A673 (cell line): Measurements from ENCODE around the gene PRMT7. TPM values are rescaled to one million over a fixed set of nuclear protein-coding genes. Genes with fewer than 3 reads are reported as not detected.

Experiments used
- BruUV-seq: library from RNA; stranded (reverse); fragments of 400-500 nt; replicated peaks from 2 replicates; lab custom pipeline; 2021; lab: Mats Ljungman, UMichigan
- CTCF ChIA-PET: fragments of 300-600 bp; sonication (Branson Sonifier 250); formaldehyde crosslinking; loops from one replicate; lab custom pipeline; 2022; ENCODE audit warnings: antibody characterized with exemption; lab: Charles Lee
- POLR2A ChIA-PET: fragments of 300-600 bp; sonication (Branson Sonifier 250); formaldehyde crosslinking; loops from one replicate; lab custom pipeline; 2022; ENCODE audit warnings: antibody characterized with exemption; ENCODE audit not compliant: low non-redundant PET; lab: Charles Lee
- DNase-seq: peaks from one replicate; pipeline ENCODE4 v3.0.0-alpha.2; 2015; ENCODE audit warnings: low spot score
- H3K27ac ChIP-seq: fragments of 200-600 bp; sonication (generic); 2 replicates; pipeline ENCODE4 v1.5.1; 2016; ENCODE audit warnings: mixed run types, low read depth, mild to moderate bottlenecking, mixed read lengths, antibody characterized with exemption, low read length; ENCODE audit not compliant: poor library complexity, severe bottlenecking
- H3K27me3 ChIP-seq: fragments of 200-600 bp; sonication (generic); replicated peaks from 2 replicates; pipeline ENCODE4 v1.6.1; 2017; ENCODE audit warnings: mixed run types, low read depth, mild to moderate bottlenecking, mixed read lengths, antibody characterized with exemption, low read length; ENCODE audit not compliant: insufficient read depth, poor library complexity
- H3K36me3 ChIP-seq: fragments of 200-600 bp; sonication (generic); 2 replicates; pipeline ENCODE4 v1.6.1; 2016; ENCODE audit warnings: mixed run types, mild to moderate bottlenecking, mixed read lengths, antibody characterized with exemption, low read length; ENCODE audit not compliant: insufficient read depth, poor library complexity, severe bottlenecking
- H3K4me1 ChIP-seq: fragments of 200-600 bp; sonication (generic); 2 replicates; pipeline ENCODE4 v1.6.1; 2017; ENCODE audit warnings: mixed run types, mild to moderate bottlenecking, mixed read lengths, antibody characterized with exemption, low read length; ENCODE audit not compliant: insufficient read depth, poor library complexity, severe bottlenecking
- H3K4me3 ChIP-seq: fragments of 200-600 bp; sonication (generic); 2 replicates; pipeline ENCODE4 v1.5.1; 2016; ENCODE audit warnings: low read depth, mixed run types, mild to moderate bottlenecking, mixed read lengths, low read length; ENCODE audit not compliant: poor library complexity, severe bottlenecking
- H3K9me3 ChIP-seq: fragments of 200-600 bp; sonication (generic); 2 replicates; pipeline ENCODE4 v1.6.1; 2016; ENCODE audit warnings: mixed run types, low read depth, mild to moderate bottlenecking, mixed read lengths, antibody characterized with exemption, low read length; ENCODE audit not compliant: poor library complexity, severe bottlenecking
- CTCF ChIP-seq: fragments of 300-800, 200-600 bp; sonication (generic); conservative IDR thresholded peaks from 2 replicates; pipeline ENCODE4 v1.5.1; 2017; ENCODE audit warnings: low read depth, mild to moderate bottlenecking, antibody characterized with exemption, low read length, moderate library complexity, mixed read lengths
- EZH2 ChIP-seq: fragments of 200-600 bp; sonication (generic); IDR thresholded peaks from 2 replicates; pipeline ENCODE4 v1.6.1; 2017; ENCODE audit warnings: borderline replicate concordance, low read depth, mild to moderate bottlenecking, mixed read lengths, antibody characterized with exemption, low read length; ENCODE audit not compliant: poor library complexity, severe bottlenecking
- intact Hi-C: fragments of 100-400 bp; cut with micrococcal nuclease; formaldehyde crosslinking; loops from one replicate; pipeline ENCODE4 v1.10.0; 2022; ENCODE audit not compliant: unreplicated experiment
- total RNA-seq: library from RNA; stranded (reverse); gene quantifications from 2 replicates; pipeline ENCODE4 v1.2.3, GENCODE V29; 2021

Gene PRMT7
- total RNA-seq, 1 experiment from 2014 or later: 66.2 TPM

GRCh38 chr16:68298312-68298711 lies 12.5 kb upstream of the PRMT7 start:
- POLR2A ChIA-PET: no interaction called here
- Histone ChIP-seq H3K36me3 (peaks cover 72% of the 10 kb centered on the region), H3K27ac (peak overlapping the region; percentile 64), H3K4me3 (no peak overlapping the region), H3K9me3 (no peaks in the 10 kb centered on the region), H3K4me1 (peaks cover 31% of the 10 kb centered on the region), H3K27me3 (no peaks in the 10 kb centered on the region)
- TF ChIP-seq CTCF (no peak), EZH2 (no peak)
- CTCF ChIA-PET: no interaction called here
- intact Hi-C loops: no loop called here
- BruUV-seq: no TSS peak
- no peak for DNase-seq

GRCh38 chr16:68298907-68299561 lies 11.8 kb upstream of the PRMT7 start:
- peak overlapping the region; percentile 64 for H3K27ac ChIP-seq
- BruUV-seq: no TSS peak
- no peaks in the 10 kb centered on the region for H3K27me3 ChIP-seq
- no peaks in the 10 kb centered on the region for H3K9me3 ChIP-seq
- ChIA-PET POLR2A (interaction anchor here (0.6 kb wide), 1 partner anchor 12 kb away, joined by 4 read pairs; the partner anchor contains the start of genes PRMT7 and SLC7A6OS), CTCF (interaction anchor here (1.2 to 1.5 kb wide), 2 partner anchors 12 to 35 kb away, joined by 3 to 4 read pairs; partner anchors contain the start of genes PRMT7, SLC7A6 and SLC7A6OS)
- TF ChIP-seq EZH2: no peak
- TF ChIP-seq CTCF: no peak
- peak overlapping the region; percentile 7 for H3K4me3 ChIP-seq
- peaks cover 31% of the 10 kb centered on the region for H3K4me1 ChIP-seq
- DNase-seq: peak; percentile 94
- peaks cover 79% of the 10 kb centered on the region for H3K36me3 ChIP-seq
- intact Hi-C loops: no loop called here

GRCh38 chr16:68299571-68300453 lies 11.0 kb upstream of the PRMT7 start:
- peaks cover 31% of the 10 kb centered on the region for H3K4me1 ChIP-seq
- H3K4me3 ChIP-seq: peak overlapping the region; percentile 7
- peak overlapping the region; percentile 64 for H3K27ac ChIP-seq
- no peak for TF ChIP-seq CTCF
- TF ChIP-seq EZH2: no peak
- intact Hi-C loops: no loop called here
- H3K36me3 ChIP-seq: peaks cover 78% of the 10 kb centered on the region
- no TSS peak for BruUV-seq
- no peaks in the 10 kb centered on the region for H3K27me3 ChIP-seq
- no peak for DNase-seq
- POLR2A ChIA-PET: interaction anchor here (0.6 kb wide), 1 partner anchor 11 kb away, joined by 4 read pairs; the partner anchor contains the start of genes PRMT7 and SLC7A6OS
- H3K9me3 ChIP-seq: no peaks in the 10 kb centered on the region
- CTCF ChIA-PET: interaction anchor here (1.2 to 1.5 kb wide), 2 partner anchors 11 to 36 kb away, joined by 3 to 4 read pairs; partner anchors contain the start of genes PRMT7, SLC7A6 and SLC7A6OS
